Esophagus muscularis mucosa (tissue), 3 donors: ENCODE results near the gene MRPL14.

Source experiments
- CTCF ChIP-seq, 3 experiments: fragments of 200-600 bp in 2 of 3; fragments of 450-650 bp in 1 of 3; sonication (generic) in 2 of 3; IDR thresholded peaks; one replicate each; pipeline ENCODE4 v1.5.1; 2017 to 2019; ENCODE audit warnings: antibody characterized with exemption in 3 of 3, mild to moderate bottlenecking in 2 of 3, moderate library complexity in 1 of 3
- POLR2A ChIP-seq: fragments of 450-650 bp; IDR thresholded peaks from one replicate; pipeline ENCODE4 v1.6.1; 2017; ENCODE audit warnings: antibody characterized with exemption, moderate library complexity, mild to moderate bottlenecking, low read depth

GRCh38 chr6:44169886-44170570 lies 42.8 kb upstream of the MRPL14 start:
- TF ChIP-seq POLR2A = no peak
- TF ChIP-seq CTCF (IDR thresholded peaks at IDR 0.05) = no peak
